Activated CD8-positive, alpha-beta memory T cell treated with anti-CD3 and anti-CD28 coated beads for 1 hour (primary cell): ENCODE measurements around the gene UTP4.

Source experiments
- DNase-seq, 2 donors: peaks; one replicate each; pipeline ENCODE4 v3.0.0-alpha.2; 2020; ENCODE audit warnings: low read depth in 1 of 2; ENCODE audit errors: extremely low read depth in 1 of 2

UTP4 gene

GRCh38 chr16:69201291-69201690 lies 68.8 kb downstream of the UTP4 start:
- DNase-seq, result no peak

- DNase-seq, result no peak
These were observed 69.3 kb downstream of the UTP4 start for GRCh38 chr16:69201787-69202186.

- DNase-seq, result no peak
These were observed 71.7 kb downstream of the UTP4 start for GRCh38 chr16:69204172-69204571.

GRCh38 chr16:69209735-69210134 lies 77.3 kb downstream of the UTP4 start:
- DNase-seq, result no peak

GRCh38 chr16:69217433-69217832 lies 85.0 kb downstream of the UTP4 start:
- DNase-seq, result no peak
